Gastrocnemius medialis (tissue), 4 donors: Measurements from ENCODE around the gene SPOCK1. TPM values are rescaled to one million over a fixed set of nuclear protein-coding genes. Genes with fewer than 3 reads are reported as not detected.
A peak's percentile ranks its signal among the peaks of the same experiment; 100 is the strongest.

ENCODE experiments used
- ATAC-seq, 2 donors: fragments of 150-250 bp; one replicate each; pipeline ENCODE4 v1.9.1; 2016
- DNase-seq, 2 donors: peaks; one replicate each; pipeline ENCODE4 v3.0.0-alpha.2; 2019
- H3K27ac ChIP-seq, 4 donors: fragments of 200-600 bp; sonication (generic); 1 replicate in 1 of 4; 2 replicates in 3 of 4; pipeline ENCODE4 v1.5.1; 2016 to 2018; ENCODE audit warnings: mild to moderate bottlenecking in 2 of 4, moderate library complexity in 1 of 4
- H3K27me3 ChIP-seq, 3 donors: fragments of 200-600 bp; sonication (generic) in 2 of 3; 1 replicate in 1 of 3; 2 replicates in 2 of 3; pipeline versions ENCODE4 v1.5.1 to v1.6.0; 2016 to 2019; ENCODE audit warnings: mild to moderate bottlenecking in 1 of 3, moderate library complexity in 1 of 3
- H3K36me3 ChIP-seq, 2 donors: fragments of 200-600 bp; sonication (generic) in 1 of 2; one replicate each; pipeline ENCODE4 v1.5.1; 2017 to 2018
- H3K4me1 ChIP-seq, 2 donors: fragments of 200-600 bp; sonication (generic) in 1 of 2; one replicate each; pipeline ENCODE4 v1.5.1; 2016 to 2017; ENCODE audit warnings: mild to moderate bottlenecking in 2 of 2
- H3K4me3 ChIP-seq, 4 donors: fragments of 200-600 bp; sonication (generic) in 3 of 4; 1 replicate in 1 of 4; 2 replicates in 3 of 4; pipeline ENCODE4 v1.5.1; 2016 to 2019; ENCODE audit warnings: mild to moderate bottlenecking in 2 of 4
- H3K9me3 ChIP-seq, 3 donors: fragments of 200-600 bp; sonication (generic) in 2 of 3; 1 replicate in 1 of 3; 2 replicates in 2 of 3; pipeline ENCODE4 v1.5.1; 2016 to 2019
- CTCF ChIP-seq, 5 experiments: fragments of 450-650 bp in 3 of 5; fragments of 200-600 bp in 2 of 5; sonication (generic) in 2 of 5; IDR thresholded peaks in 4 of 5; conservative IDR thresholded peaks in 1 of 5; 1 replicate in 4 of 5; 2 replicates in 1 of 5; pipeline ENCODE4 v1.5.1; 2016 to 2019; ENCODE audit warnings: antibody characterized with exemption in 5 of 5, mild to moderate bottlenecking in 3 of 5, moderate library complexity in 3 of 5
- POLR2A ChIP-seq, 2 donors: fragments of 450-650 bp; IDR thresholded peaks; one replicate each; pipeline ENCODE4 v1.6.1; 2017; ENCODE audit warnings: antibody characterized with exemption in 2 of 2, mild to moderate bottlenecking in 2 of 2, moderate library complexity in 2 of 2
- in situ Hi-C, 4 donors: fragments of 200-750 bp; cut with MboI; loops; one replicate each; pipeline versions ENCODE4 v1.15.0 to v1.8.0; 2017; ENCODE audit warnings: low sequenced_read_pairs in 4 of 4
- intact Hi-C: fragments of 100-400 bp; cut with DNase I; formaldehyde crosslinking; loops from one replicate; pipeline ENCODE4 v1.15.1; 2023; ENCODE audit warnings: low total_unique reads
- total RNA-seq, 4 donors: library from RNA; depleted of rRNA; stranded (reverse); fragments of >200 nt; gene quantifications; one replicate each; pipeline versions ENCODE4 v1.1.0 to v1.2.3, GENCODE V29; 2016

The SPOCK1 gene
- total RNA-seq, 4 donors from 2014 or later = 5.8 to 33.8 (median 25.3) TPM

GRCh38 chr5:137016783-137017324 is 482.3 kb downstream of the SPOCK1 start:
- intact Hi-C loops (no loop called here), in situ Hi-C loops (no loop called here)
- Histone ChIP-seq H3K4me3 (no peak overlapping the region), H3K4me1 (no peaks in the 10 kb centered on the region), H3K9me3 (no peaks in the 10 kb centered on the region), H3K36me3 (no peaks in the 10 kb centered on the region), H3K27me3 (no peaks in the 10 kb centered on the region), H3K27ac (no peak overlapping the region)
- TF ChIP-seq CTCF (IDR thresholded peaks at IDR 0.05 in 4 of 5, conservative IDR thresholded peaks at IDR 0.05 in 1 of 5) (no peak), POLR2A (IDR thresholded peaks at IDR 0.05) (no peak)
- DNase-seq (no peak), ATAC-seq (no peak)

- H3K36me3 ChIP-seq = no peaks in the 10 kb centered on the region
- no peak overlapping the region for H3K27ac ChIP-seq
- TF ChIP-seq CTCF (IDR thresholded peaks at IDR 0.05 in 4 of 5, conservative IDR thresholded peaks at IDR 0.05 in 1 of 5) (no peak), POLR2A (IDR thresholded peaks at IDR 0.05) (no peak)
- in situ Hi-C loops (no loop called here), intact Hi-C loops (no loop called here)
- H3K9me3 ChIP-seq = no peaks in the 10 kb centered on the region
- ATAC-seq (no peak), DNase-seq (no peak)
- no peaks in the 10 kb centered on the region for H3K4me1 ChIP-seq
- H3K4me3 ChIP-seq = no peak overlapping the region
- no peaks in the 10 kb centered on the region for H3K27me3 ChIP-seq
Observed at GRCh38 chr5:137015540-137016116, 483.5 kb downstream of the SPOCK1 start.

- no peak for DNase-seq
- Histone ChIP-seq H3K27me3 (no peaks in the 10 kb centered on the region), H3K36me3 (no peaks in the 10 kb centered on the region), H3K4me1 (no peaks in the 10 kb centered on the region), H3K27ac (no peak overlapping the region), H3K9me3 (no peaks in the 10 kb centered on the region), H3K4me3 (no peak overlapping the region)
- ATAC-seq = no peak
- intact Hi-C loops = no loop called here
- in situ Hi-C loops = no loop called here
- TF ChIP-seq POLR2A (IDR thresholded peaks at IDR 0.05) = no peak
- no peak for TF ChIP-seq CTCF (IDR thresholded peaks at IDR 0.05 in 4 of 5, conservative IDR thresholded peaks at IDR 0.05 in 1 of 5)
Observed at GRCh38 chr5:137014731-137015130, 484.4 kb downstream of the SPOCK1 start.

- Histone ChIP-seq H3K4me3 (no peak overlapping the region), H3K36me3 (no peaks in the 10 kb centered on the region), H3K9me3 (no peaks in the 10 kb centered on the region), H3K27me3 (no peaks in the 10 kb centered on the region), H3K4me1 (no peaks in the 10 kb centered on the region), H3K27ac (no peak overlapping the region)
- TF ChIP-seq POLR2A (IDR thresholded peaks at IDR 0.05) (no peak), CTCF (IDR thresholded peaks at IDR 0.05 in 4 of 5, conservative IDR thresholded peaks at IDR 0.05 in 1 of 5) (no peak)
- intact Hi-C loops (no loop called here), in situ Hi-C loops (no loop called here)
- no peak for DNase-seq
- ATAC-seq = no peak
Observed at GRCh38 chr5:137010226-137010625, 488.9 kb downstream of the SPOCK1 start.

- intact Hi-C loops = no loop called here
- TF ChIP-seq POLR2A (IDR thresholded peaks at IDR 0.05) (no peak), CTCF (IDR thresholded peaks at IDR 0.05 in 4 of 5, conservative IDR thresholded peaks at IDR 0.05 in 1 of 5) (no peak)
- ATAC-seq (no peak), DNase-seq (no peak)
- no peaks in the 10 kb centered on the region for H3K36me3 ChIP-seq
- peaks cover 0 to 6% of the 10 kb centered on the region in 2 donors for H3K4me1 ChIP-seq
- H3K9me3 ChIP-seq = no peaks in the 10 kb centered on the region
- H3K27me3 ChIP-seq = no peaks in the 10 kb centered on the region
- no peak overlapping the region for H3K4me3 ChIP-seq
- peak overlapping the region in 1 of 4 donors; percentile 41 for H3K27ac ChIP-seq
- in situ Hi-C loops = no loop called here
Observed at GRCh38 chr5:137004279-137004678, 494.8 kb downstream of the SPOCK1 start.
